PC-9 (cell line): ENCODE results near the gene ZNHIT2. TPM values are rescaled to one million over a fixed set of nuclear protein-coding genes. Genes with fewer than 3 reads are reported as not detected.

Experiments
- BruUV-seq: library from RNA; stranded (reverse); fragments of 400-500 nt; replicated peaks from 2 replicates; lab custom pipeline; 2021; lab: Mats Ljungman, UMichigan
- CTCF ChIA-PET: fragments of 300-600 bp; sonication (Branson Sonifier 250); formaldehyde crosslinking; loops from one replicate; lab custom pipeline; 2022; ENCODE audit warnings: antibody characterized with exemption; lab: Charles Lee
- POLR2A ChIA-PET: fragments of 300-600 bp; sonication (Branson Sonifier 250); formaldehyde crosslinking; loops from one replicate; lab custom pipeline; 2022; ENCODE audit warnings: antibody characterized with exemption; ENCODE audit not compliant: unreplicated experiment; lab: Charles Lee
- DNase-seq, 2 experiments: peaks; one replicate each; pipeline versions ENCODE4 v3.0.0 to v3.0.0-alpha.2; 2015 to 2022; ENCODE audit warnings: mixed read lengths in 1 of 2
- H2AFZ ChIP-seq: fragments of 200-600 bp; sonication (generic); 2 replicates; pipeline ENCODE4 v1.8.1; 2017; ENCODE audit warnings: antibody characterized with exemption
- H3F3A ChIP-seq: fragments of 200-600 bp; sonication (generic); 2 replicates; pipeline ENCODE4 v1.8.1; 2017; ENCODE audit warnings: antibody characterized with exemption, mild to moderate bottlenecking, low read depth; ENCODE audit not compliant: insufficient read depth
- H3K27ac ChIP-seq: fragments of 200-600 bp; sonication (generic); 2 replicates; pipeline ENCODE4 v1.6.1; 2016; ENCODE audit warnings: mixed run types
- H3K27me3 ChIP-seq: fragments of 200-600 bp; sonication (generic); 2 replicates; pipeline ENCODE4 v1.6.1; 2016; ENCODE audit warnings: low read depth, mixed run types; ENCODE audit not compliant: insufficient read depth
- H3K36me3 ChIP-seq: fragments of 200-600 bp; sonication (generic); 2 replicates; pipeline ENCODE4 v1.6.1; 2016; ENCODE audit warnings: low read depth, mixed run types
- H3K4me1 ChIP-seq: fragments of 200-600 bp; sonication (generic); replicated peaks from 2 replicates; pipeline ENCODE4 v1.6.1; 2016; ENCODE audit warnings: mixed run types; ENCODE audit not compliant: insufficient read depth
- H3K4me2 ChIP-seq: fragments of 200-600 bp; sonication (generic); 2 replicates; pipeline ENCODE4 v1.6.1; 2017; ENCODE audit warnings: mixed run types
- H3K4me3 ChIP-seq: fragments of 200-600 bp; sonication (generic); 2 replicates; pipeline ENCODE4 v1.6.1; 2016; ENCODE audit warnings: mixed run types
- H3K79me2 ChIP-seq: fragments of 200-600 bp; sonication (generic); 2 replicates; pipeline ENCODE4 v1.6.1; 2017; ENCODE audit warnings: low read depth, mixed run types
- H3K9me2 ChIP-seq: fragments of 200-600 bp; sonication (generic); 2 replicates; pipeline ENCODE4 v1.8.1; 2017; ENCODE audit warnings: mild to moderate bottlenecking; ENCODE audit not compliant: insufficient read depth
- H3K9me3 ChIP-seq: fragments of 200-600 bp; sonication (generic); 2 replicates; pipeline ENCODE4 v1.8.1; 2016; ENCODE audit warnings: low read depth; ENCODE audit not compliant: insufficient read depth
- H4K20me1 ChIP-seq: fragments of 200-600 bp; sonication (generic); 2 replicates; pipeline ENCODE4 v1.8.1; 2017; ENCODE audit not compliant: insufficient read depth
- EZH2 ChIP-seq: fragments of 200-600 bp; sonication (generic); IDR thresholded peaks from 2 replicates; pipeline ENCODE4 v1.8.0; 2017; ENCODE audit warnings: antibody characterized with exemption, low read depth
- intact Hi-C: fragments of 100-400 bp; cut with micrococcal nuclease; formaldehyde crosslinking; loops from one replicate; pipeline ENCODE4 v1.10.0; 2022; ENCODE audit not compliant: unreplicated experiment
- total RNA-seq: library from RNA; stranded (reverse); gene quantifications from 2 replicates; pipeline ENCODE4 v1.2.3, GENCODE V29; 2021
- TF ChIP-seq, protein P1 (sequence below): fragments of 200-600 bp; sonication (generic); conservative IDR thresholded peaks from 2 replicates; pipeline ENCODE4 v1.6.1; 2017; ENCODE audit warnings: mixed run types, antibody characterized with exemption, mild to moderate bottlenecking, moderate library complexity

ZNHIT2 gene
- total RNA-seq, 1 experiment from 2014 or later = 13.7 TPM

DNA sequence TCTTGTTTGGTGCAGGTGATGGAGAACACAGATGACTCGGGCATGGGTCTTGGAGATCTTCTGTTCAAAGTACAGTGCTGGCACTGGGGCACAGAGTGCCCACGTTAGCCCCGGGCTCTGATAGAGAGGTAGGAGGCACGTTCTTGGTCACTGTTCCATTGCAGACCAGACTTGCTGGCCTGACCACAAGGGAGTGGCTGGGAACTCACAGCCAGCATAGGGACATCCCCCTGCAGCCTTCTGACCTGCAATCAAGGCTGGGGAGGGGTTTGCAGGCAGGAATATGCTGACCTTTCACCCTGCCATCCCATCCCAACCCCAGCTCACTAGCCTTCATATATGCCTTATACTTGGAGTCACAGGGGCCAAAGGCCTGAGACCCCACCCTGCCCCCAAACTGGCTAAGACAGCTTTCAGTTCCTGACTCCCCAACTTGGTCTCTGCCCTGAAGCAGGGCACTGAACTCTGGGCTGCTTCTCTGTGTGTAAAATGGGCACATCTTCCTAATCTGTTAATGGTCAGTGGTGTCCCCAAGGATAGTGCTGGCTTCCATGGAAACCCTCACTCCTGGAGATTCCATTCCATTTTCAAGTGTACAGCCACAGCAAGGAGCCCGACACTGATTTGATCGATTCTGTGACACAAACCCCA, 9.2 kb upstream of the ZNHIT2 start:
- intact Hi-C loops = no loop called here
- no peaks in the 10 kb centered on the region for H3K9me2 ChIP-seq
- peaks cover 17% of the 10 kb centered on the region for H3K4me1 ChIP-seq
- no peak for DNase-seq
- peaks cover 52% of the 10 kb centered on the region for H3K36me3 ChIP-seq
- H2AFZ ChIP-seq = no peak overlapping the region
- POLR2A ChIA-PET = interaction anchor here (0.7 to 0.9 kb wide), 2 partner anchors 17 to 205 kb away, joined by 6 to 8 read pairs; no protein-coding TSS in a partner anchor
- no peaks in the 10 kb centered on the region for H3K9me3 ChIP-seq
- TF ChIP-seq, protein P1, sequence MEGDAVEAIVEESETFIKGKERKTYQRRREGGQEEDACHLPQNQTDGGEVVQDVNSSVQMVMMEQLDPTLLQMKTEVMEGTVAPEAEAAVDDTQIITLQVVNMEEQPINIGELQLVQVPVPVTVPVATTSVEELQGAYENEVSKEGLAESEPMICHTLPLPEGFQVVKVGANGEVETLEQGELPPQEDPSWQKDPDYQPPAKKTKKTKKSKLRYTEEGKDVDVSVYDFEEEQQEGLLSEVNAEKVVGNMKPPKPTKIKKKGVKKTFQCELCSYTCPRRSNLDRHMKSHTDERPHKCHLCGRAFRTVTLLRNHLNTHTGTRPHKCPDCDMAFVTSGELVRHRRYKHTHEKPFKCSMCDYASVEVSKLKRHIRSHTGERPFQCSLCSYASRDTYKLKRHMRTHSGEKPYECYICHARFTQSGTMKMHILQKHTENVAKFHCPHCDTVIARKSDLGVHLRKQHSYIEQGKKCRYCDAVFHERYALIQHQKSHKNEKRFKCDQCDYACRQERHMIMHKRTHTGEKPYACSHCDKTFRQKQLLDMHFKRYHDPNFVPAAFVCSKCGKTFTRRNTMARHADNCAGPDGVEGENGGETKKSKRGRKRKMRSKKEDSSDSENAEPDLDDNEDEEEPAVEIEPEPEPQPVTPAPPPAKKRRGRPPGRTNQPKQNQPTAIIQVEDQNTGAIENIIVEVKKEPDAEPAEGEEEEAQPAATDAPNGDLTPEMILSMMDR = no peak
- no peak for TF ChIP-seq EZH2
- no peak overlapping the region for H3K4me3 ChIP-seq
- H3F3A ChIP-seq = peaks cover 72% of the 10 kb centered on the region
- no peaks in the 10 kb centered on the region for H3K27me3 ChIP-seq
- no TSS peak for BruUV-seq
- H3K79me2 ChIP-seq = peaks cover 34% of the 10 kb centered on the region
- H3K4me2 ChIP-seq = no peak overlapping the region
- H3K27ac ChIP-seq = no peak overlapping the region
- H4K20me1 ChIP-seq = peaks cover 25% of the 10 kb centered on the region
- CTCF ChIA-PET = no interaction called here

DNA sequence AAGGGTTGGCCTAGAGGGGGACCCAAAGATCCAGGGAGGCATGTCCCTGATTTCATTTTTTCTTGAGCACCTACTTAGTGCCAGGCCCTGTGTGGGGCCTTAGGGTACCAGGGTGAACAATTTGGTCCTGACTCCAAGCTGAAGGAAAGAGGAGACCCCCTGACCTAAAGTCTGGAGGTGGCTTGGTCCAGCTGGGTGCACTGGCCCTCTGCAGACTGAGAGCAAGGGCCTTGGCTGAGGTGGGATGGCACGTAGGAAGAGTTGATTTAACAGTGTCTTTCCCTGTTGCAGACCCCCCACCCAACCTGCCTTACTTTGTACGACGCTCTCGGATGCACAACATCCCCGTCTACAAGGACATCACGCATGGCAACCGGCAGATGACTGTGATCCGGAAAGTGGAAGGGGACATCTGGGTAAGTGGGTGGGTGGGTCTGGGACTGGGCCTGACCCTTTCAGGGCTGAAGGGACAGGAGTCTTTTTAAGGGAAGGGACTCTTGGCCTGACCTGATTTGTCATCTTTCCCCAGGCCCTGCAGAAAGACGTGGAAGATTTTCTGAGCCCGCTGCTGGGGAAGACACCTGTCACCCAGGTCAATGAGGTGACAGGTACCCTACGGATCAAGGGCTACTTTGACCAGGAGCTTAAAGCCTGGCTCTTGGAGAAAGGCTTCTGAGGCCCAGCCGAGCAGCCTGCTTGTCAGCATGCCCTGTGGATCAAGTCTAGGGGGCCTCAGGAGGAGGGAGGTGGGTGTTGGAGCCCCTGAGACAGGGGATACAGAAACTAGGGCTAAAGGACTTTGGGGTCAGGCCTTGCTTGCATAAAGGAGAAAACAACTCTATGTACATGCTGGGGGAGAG, 7.9 kb upstream of the ZNHIT2 start:
- intact Hi-C loops = no loop called here
- H3K4me3 ChIP-seq = no peak overlapping the region
- CTCF ChIA-PET = no interaction called here

More for the DNA sequence above, 7.9 kb upstream of the ZNHIT2 start:
- BruUV-seq = no TSS peak
- TF ChIP-seq, protein P1 = no peak
- TF ChIP-seq EZH2 = no peak
- Histone ChIP-seq H4K20me1 (peaks cover 18% of the 10 kb centered on the region; the same call in 1 of the 2 replicates), H2AFZ (no peak overlapping the region), H3K27ac (no peak overlapping the region), H3K79me2 (peaks cover 42% of the 10 kb centered on the region), H3K9me3 (no peaks in the 10 kb centered on the region), H3K36me3 (peaks cover 48% of the 10 kb centered on the region), H3F3A (peaks cover 73% of the 10 kb centered on the region), H3K4me2 (no peak overlapping the region), H3K9me2 (no peaks in the 10 kb centered on the region), H3K4me1 (peaks cover 25% of the 10 kb centered on the region), H3K27me3 (no peaks in the 10 kb centered on the region)
- POLR2A ChIA-PET = no interaction called here
- no peak for DNase-seq
